COLO668 (cell line): ENCODE data around the gene IPO13.

ENCODE experiments used
- DNase-seq: peaks from one replicate; lab custom pipeline; 2025; ENCODE audit not compliant: unreplicated experiment; lab: John Stamatoyannopoulos, UW

IPO13 gene

GRCh38 chr1:43951021-43951985 lies 4.6 kb downstream of the IPO13 start:
- DNase-seq = no peak

DNA sequence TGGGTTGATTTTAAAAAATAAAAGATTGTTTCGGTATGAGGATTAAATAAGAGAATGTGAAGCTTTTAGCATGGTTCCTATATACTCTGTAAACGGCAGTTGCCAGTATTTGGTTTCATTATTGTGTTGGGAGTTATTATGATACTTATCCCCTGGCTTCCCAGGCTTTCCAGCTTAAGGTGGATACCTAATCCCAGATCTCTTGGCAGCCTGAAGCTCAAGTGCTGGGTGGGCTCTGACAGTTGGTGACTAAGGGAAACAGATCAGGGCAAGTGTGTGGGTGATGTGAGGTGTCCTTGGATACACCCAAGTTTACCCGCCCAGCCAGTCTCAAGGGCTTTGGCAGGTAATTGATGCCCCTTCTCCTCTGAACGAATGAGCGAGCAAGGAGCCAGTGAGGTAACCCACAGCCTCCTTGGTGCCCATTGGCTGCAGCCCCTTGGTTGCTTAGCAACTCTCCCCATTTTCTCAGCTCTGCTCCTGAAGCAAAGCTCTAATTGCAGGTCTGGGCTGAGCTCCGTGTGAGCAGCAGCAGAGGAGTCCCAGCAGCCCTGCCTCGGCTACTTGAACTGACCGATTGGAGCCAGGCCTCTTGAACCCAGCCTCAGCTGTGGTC lies 6.1 kb downstream of the IPO13 start:
- no peak for DNase-seq

GRCh38 chr1:43953361-43953760 lies 6.6 kb downstream of the IPO13 start:
- no peak for DNase-seq

GRCh38 chr1:43954036-43954435 lies 7.3 kb downstream of the IPO13 start:
- no peak for DNase-seq

DNA sequence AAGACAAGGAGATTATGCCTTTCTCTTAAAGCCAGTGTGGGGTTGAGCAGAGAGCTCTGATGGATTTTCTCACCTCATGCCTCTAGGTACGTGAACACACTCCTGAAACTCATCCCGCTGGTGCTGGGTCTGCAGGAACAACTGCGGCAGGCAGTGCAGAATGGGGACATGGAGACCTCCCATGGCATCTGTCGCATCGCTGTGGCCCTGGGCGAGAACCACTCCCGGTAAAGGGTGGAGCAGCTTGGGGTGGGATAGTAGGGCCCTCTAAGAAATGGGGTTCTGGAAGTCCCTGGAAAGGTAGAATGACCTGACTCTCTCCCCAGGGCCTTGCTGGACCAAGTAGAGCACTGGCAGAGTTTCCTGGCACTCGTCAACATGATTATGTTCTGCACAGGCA lies 9.5 kb downstream of the IPO13 start:
- no peak for DNase-seq

- DNase-seq = no peak
These were observed 10.8 kb downstream of the IPO13 start for GRCh38 chr1:43957407-43958040.

GRCh38 chr1:43958351-43959255 lies 11.9 kb downstream of the IPO13 start:
- DNase-seq = no peak

DNA sequence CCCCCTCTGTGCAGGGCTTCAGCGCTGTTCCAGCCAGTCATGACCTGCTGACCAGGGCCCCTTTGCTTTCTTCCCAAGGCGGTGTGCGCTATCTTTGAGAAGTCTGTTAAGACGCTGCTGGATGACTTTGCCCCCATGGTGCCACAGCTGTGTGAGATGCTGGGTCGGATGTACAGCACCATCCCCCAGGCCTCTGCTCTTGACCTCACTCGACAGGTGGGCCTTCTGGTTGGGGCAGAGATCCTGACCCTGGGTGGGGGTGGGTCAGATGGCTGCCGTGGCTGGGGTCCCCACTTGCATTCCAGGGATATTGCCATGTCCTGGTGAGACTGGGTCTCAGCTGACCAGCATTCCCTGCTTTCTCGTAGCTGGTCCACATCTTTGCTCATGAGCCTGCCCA lies 14.0 kb downstream of the IPO13 start:
- no peak for DNase-seq

GRCh38 chr1:43961692-43962091 lies 14.9 kb downstream of the IPO13 start:
- DNase-seq = no peak

GRCh38 chr1:43962324-43962723 lies 15.6 kb downstream of the IPO13 start:
- DNase-seq = no peak

GRCh38 chr1:43963006-43963405 lies 16.3 kb downstream of the IPO13 start:
- DNase-seq = no peak

GRCh38 chr1:43963890-43964289 lies 17.1 kb downstream of the IPO13 start:
- no peak for DNase-seq

DNA sequence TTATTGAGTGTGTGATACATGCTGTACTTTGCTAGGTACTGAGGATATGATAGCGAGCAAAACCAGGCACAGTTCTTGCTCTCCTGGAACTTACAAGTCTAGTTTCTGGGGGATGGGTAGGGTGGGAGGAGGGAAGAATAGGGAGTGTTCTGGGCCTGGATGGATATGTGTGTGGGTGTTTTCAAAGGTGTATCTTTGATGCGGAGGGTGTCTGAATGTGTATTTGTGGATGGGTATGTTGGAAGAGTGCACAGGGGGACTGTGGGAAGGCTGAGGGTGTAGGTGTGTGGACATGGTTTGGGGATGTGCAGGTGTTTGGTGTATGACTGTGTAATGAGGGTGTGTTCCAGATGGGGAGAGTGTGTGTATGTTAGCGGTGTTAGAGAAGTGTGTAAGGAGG lies 18.6 kb downstream of the IPO13 start:
- DNase-seq = no peak

GRCh38 chr1:43968348-43968948 lies 21.7 kb downstream of the IPO13 start:
- no peak for DNase-seq

GRCh38 chr1:43969416-43969745 lies 22.6 kb downstream of the IPO13 start:
- no peak for DNase-seq

GRCh38 chr1:43969746-43970466 lies 23.2 kb downstream of the IPO13 start, which contains the start of gene DPH2:
Gene DPH2 (plus strand): TSS chr1:43970010. CDS start chr1:43970176, 166 bp downstream.
- peak; percentile 99 for DNase-seq

- no peak for DNase-seq
These were observed 23.8 kb downstream of the IPO13 start for GRCh38 chr1:43970502-43970901.

GRCh38 chr1:43970911-43971310 lies 24.2 kb downstream of the IPO13 start:
- DNase-seq = no peak

DNA sequence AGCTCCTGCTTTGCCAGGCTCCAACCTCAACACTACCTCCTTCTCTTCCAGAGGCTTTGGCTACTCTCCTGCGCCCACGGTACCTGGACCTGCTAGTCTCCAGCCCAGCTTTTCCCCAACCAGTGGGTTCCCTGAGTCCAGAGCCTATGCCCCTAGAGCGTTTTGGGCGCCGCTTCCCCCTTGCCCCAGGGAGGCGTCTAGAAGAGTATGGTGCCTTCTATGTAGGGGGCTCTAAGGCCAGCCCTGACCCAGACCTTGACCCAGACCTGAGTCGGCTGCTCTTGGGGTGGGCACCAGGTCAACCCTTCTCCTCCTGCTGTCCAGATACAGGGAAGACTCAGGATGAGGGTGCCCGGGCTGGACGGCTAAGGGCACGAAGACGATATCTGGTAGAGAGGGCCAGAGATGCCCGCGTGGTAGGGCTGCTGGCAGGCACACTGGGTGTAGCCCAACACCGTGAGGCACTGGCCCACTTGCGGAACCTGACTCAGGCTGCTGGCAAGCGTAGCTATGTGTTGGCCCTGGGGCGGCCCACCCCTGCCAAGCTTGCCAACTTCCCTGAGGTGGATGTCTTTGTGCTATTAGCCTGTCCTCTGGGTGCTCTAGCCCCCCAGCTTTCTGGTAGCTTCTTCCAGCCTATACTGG lies 24.7 kb downstream of the IPO13 start:
- DNase-seq = no peak
